IMR-90 (cell line): ENCODE measurements around the gene PXDC1. TPM values are rescaled to one million over a fixed set of nuclear protein-coding genes. Genes with fewer than 3 reads are reported as not detected.

ENCODE experiments used
- ATAC-seq: fragments of 200-7000 bp; cut with Tn5 transposase; 2 replicates; pipeline ENCODE4 v1.9.1; 2020; ENCODE audit warnings: low read depth, mild to moderate bottlenecking, moderate library complexity
- BruUV-seq: library from RNA; stranded (reverse); fragments of 400-500 nt; replicated peaks from 2 replicates; lab custom pipeline; 2021; lab: Mats Ljungman, UMichigan
- CTCF ChIA-PET: fragments of 300-600 bp; formaldehyde crosslinking; extraction: SDS; loops from one replicate; lab custom pipeline; 2021; ENCODE audit warnings: antibody characterized with exemption; lab: Yijun Ruan, JAX
- POLR2A ChIA-PET: fragments of 300-600 bp; sonication (Branson Sonifier 250); formaldehyde crosslinking; loops from one replicate; lab custom pipeline; 2022; ENCODE audit warnings: antibody characterized with exemption; ENCODE audit not compliant: unreplicated experiment; lab: Charles Lee
- DNase-seq: peaks from one replicate; pipeline ENCODE4 v3.0.0; 2013
- H2AFZ ChIP-seq: replicated peaks from 2 replicates; pipeline ENCODE3; 2013; ENCODE audit warnings: low read length, mild to moderate bottlenecking; ENCODE audit not compliant: poor library complexity
- H2AK5ac ChIP-seq: 2 replicates; pipeline ENCODE4 v1.6.1; 2013; ENCODE audit warnings: low read depth, low read length, inconsistent platforms
- H2AK9ac ChIP-seq: replicated peaks from 2 replicates; pipeline ENCODE3; 2013; ENCODE audit warnings: mild to moderate bottlenecking, low read depth, low read length, moderate library complexity; ENCODE audit not compliant: poor library complexity
- H2BK120ac ChIP-seq: 2 replicates; pipeline ENCODE4 v1.6.1; 2013; ENCODE audit warnings: low read depth, low read length, inconsistent platforms
- H2BK15ac ChIP-seq: 3 replicates; pipeline ENCODE4 v1.6.1; 2013; ENCODE audit warnings: low read depth, low read length, inconsistent platforms
- H2BK20ac ChIP-seq: 2 replicates; pipeline ENCODE4 v1.6.1; 2013; ENCODE audit warnings: low read depth, mild to moderate bottlenecking, inconsistent platforms, low read length, moderate library complexity
- H2BK5ac ChIP-seq: 2 replicates; pipeline ENCODE4 v1.6.1; 2013; ENCODE audit warnings: mild to moderate bottlenecking, low read depth, low read length, inconsistent platforms; ENCODE audit not compliant: poor library complexity, severe bottlenecking
- H3K14ac ChIP-seq: replicated peaks from 2 replicates; pipeline ENCODE4 v1.6.1; 2013; ENCODE audit warnings: low read depth, low read length, inconsistent platforms
- H3K18ac ChIP-seq: 2 replicates; pipeline ENCODE4 v1.6.1; 2013; ENCODE audit warnings: low read depth, low read length, control low read depth
- H3K23ac ChIP-seq: 2 replicates; pipeline ENCODE4 v1.6.1; 2013; ENCODE audit warnings: low read depth, low read length, inconsistent platforms
- H3K27ac ChIP-seq: 2 replicates; pipeline ENCODE4 v1.5.1; 2013; ENCODE audit warnings: mild to moderate bottlenecking, control low read depth, low read length; ENCODE audit not compliant: insufficient read depth
- H3K27me3 ChIP-seq: 2 replicates; pipeline ENCODE4 v1.6.1; 2013; ENCODE audit warnings: low read length; ENCODE audit not compliant: control insufficient read depth, insufficient read depth
- H3K36me3 ChIP-seq: 2 replicates; pipeline ENCODE4 v1.6.1; 2013; ENCODE audit warnings: low read length, mixed read lengths; ENCODE audit not compliant: control insufficient read depth, insufficient read depth
- H3K4ac ChIP-seq: 2 replicates; pipeline ENCODE4 v1.6.1; 2013; ENCODE audit warnings: low read depth, low read length, inconsistent platforms
- H3K4me1 ChIP-seq: 2 replicates; pipeline ENCODE4 v1.6.1; 2013; ENCODE audit warnings: low read length, mixed read lengths; ENCODE audit not compliant: control insufficient read depth, insufficient read depth
- H3K4me2 ChIP-seq: 2 replicates; pipeline ENCODE4 v1.6.1; 2013; ENCODE audit warnings: low read depth, mild to moderate bottlenecking, control low read depth, low read length, moderate library complexity
- H3K4me3 ChIP-seq: 2 replicates; pipeline ENCODE4 v1.5.1; 2013; ENCODE audit warnings: low read depth, mild to moderate bottlenecking, control low read depth, low read length, moderate library complexity; ENCODE audit not compliant: insufficient read depth
- H3K56ac ChIP-seq: 2 replicates; pipeline ENCODE4 v1.6.1; 2013; ENCODE audit warnings: low read length, inconsistent platforms; ENCODE audit not compliant: insufficient read depth; ENCODE audit errors: extremely low read depth
- H3K79me1 ChIP-seq, 2 experiments: 2 replicates each; pipeline ENCODE4 v1.6.1; 2013; ENCODE audit warnings: low read length in 2 of 2, inconsistent platforms in 1 of 2, low read depth in 1 of 2
- H3K9ac ChIP-seq: 2 replicates; pipeline ENCODE4 v1.6.1; 2013; ENCODE audit warnings: low read depth, low read length, control low read depth
- H3K9me1 ChIP-seq: 2 replicates; pipeline ENCODE4 v1.6.1; 2013; ENCODE audit warnings: low read length, inconsistent platforms; ENCODE audit not compliant: insufficient read depth
- H3K9me3 ChIP-seq: 2 replicates; pipeline ENCODE4 v1.6.1; 2013; ENCODE audit warnings: low read length; ENCODE audit not compliant: control insufficient read depth, insufficient read depth
- H4K20me1 ChIP-seq: 2 replicates; pipeline ENCODE4 v1.6.1; 2013; ENCODE audit warnings: low read length, inconsistent platforms; ENCODE audit not compliant: insufficient read depth
- H4K5ac ChIP-seq: 2 replicates; pipeline ENCODE4 v1.6.1; 2013; ENCODE audit warnings: mild to moderate bottlenecking, low read depth, low read length, control low read depth
- H4K8ac ChIP-seq, 2 experiments: 2 replicates each; pipeline ENCODE4 v1.6.1; 2013; ENCODE audit warnings: low read depth in 2 of 2, low read length in 2 of 2, control low read depth in 1 of 2, inconsistent platforms in 1 of 2
- H4K91ac ChIP-seq: 2 replicates; pipeline ENCODE4 v1.6.1; 2013; ENCODE audit warnings: low read depth, low read length, inconsistent platforms; ENCODE audit not compliant: insufficient read depth
- MAFK ChIP-seq: IDR thresholded peaks from 2 replicates; pipeline ENCODE4 v1.6.1; 2012; ENCODE audit warnings: low read depth, low read length, improper control_type of control experiment
- WGBS, 2 experiments: methylation state at CpG; one replicate each; pipeline versions ENCODE4 v1.1.5 to v1.1.7; 2013; ENCODE audit warnings: missing lambda C conversion rate in 2 of 2; ENCODE audit not compliant: insufficient read length in 1 of 2; ENCODE audit errors: extremely low coverage in 2 of 2; 5-methylcytosine and 5-hydroxymethylcytosine counted together
- dilution Hi-C: fragments of 300-500 bp; cut with HindIII; formaldehyde crosslinking; loops from one replicate; pipeline ENCODE4 v1.14.3; 2018; ENCODE audit warnings: low sequenced_read_pairs; ENCODE audit not compliant: unreplicated experiment
- in situ Hi-C: fragments of 300-500 bp; cut with MboI; formaldehyde crosslinking; loops from 3 replicates; pipeline ENCODE4 v1.14.3; 2019; ENCODE audit warnings: low sequenced_read_pairs, inconsistent platforms, mixed read lengths
- intact Hi-C: fragments of 100-400 bp; cut with micrococcal nuclease; formaldehyde crosslinking; loops from 2 replicates; pipeline ENCODE4 v1.10.0; 2022
- polyA plus RNA-seq, 3 experiments: library from polyadenylated mRNA; depleted of rRNA; stranded (reverse); fragments of >200 nt; gene quantifications; 2 replicates each; pipeline ENCODE4 v1.2.3, GENCODE V29; 2012; ENCODE audit warnings: low replicate concordance in 1 of 3
- total RNA-seq: library from RNA; depleted of rRNA; stranded (reverse); fragments of >200 nt; gene quantifications from 2 replicates; pipeline ENCODE4 v1.2.3, GENCODE V29; 2012

The PXDC1 gene
- total and polyA plus RNA-seq, 2 of the 4 experiments (the other 2 are of a cell fraction) = 63.3 to 72.2 TPM

DNA sequence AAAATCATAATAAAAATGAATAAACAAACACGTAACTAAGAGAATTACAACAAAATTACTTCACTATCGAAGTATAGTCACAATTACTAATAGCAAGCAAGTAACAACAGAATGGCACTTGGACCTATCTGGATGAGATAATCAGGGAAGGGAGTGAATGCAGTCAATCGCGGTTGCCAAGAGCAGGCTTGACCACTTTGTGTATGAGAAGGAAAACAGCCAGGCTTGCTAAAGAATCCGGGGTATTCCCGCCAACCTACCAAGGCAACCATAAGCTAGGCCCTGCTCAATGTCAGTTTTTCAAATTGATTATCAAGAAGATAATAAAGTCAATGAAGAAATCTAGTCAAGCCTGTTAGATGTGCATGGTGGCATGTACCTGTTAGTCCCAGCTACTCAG lies 39.7 kb downstream of the PXDC1 start:
- Histone ChIP-seq H4K20me1 (no peaks in the 10 kb centered on the region), H3K18ac (no peak overlapping the region), H3K14ac (no peak overlapping the region), H2AK9ac (no peak overlapping the region), H2BK20ac (no peak overlapping the region), H4K8ac (no peak overlapping the region), H3K9me1 (no peaks in the 10 kb centered on the region), H2BK5ac (no peak overlapping the region), H2AK5ac (no peak overlapping the region), H3K23ac (no peak overlapping the region), H3K4me1 (no peaks in the 10 kb centered on the region; the same call in 1 of the 2 replicates), H3K79me1 (no peaks in the 10 kb centered on the region), H4K91ac (no peak overlapping the region), H3K9ac (no peak overlapping the region), H3K4ac (no peak overlapping the region), H3K27ac (no peak overlapping the region), H4K5ac (no peak overlapping the region), H2BK15ac (no peak overlapping the region), H3K36me3 (no peaks in the 10 kb centered on the region), H2AFZ (no peak overlapping the region), H3K9me3 (peaks cover 4% of the 10 kb centered on the region), H2BK120ac (no peak overlapping the region), H3K56ac (no peak overlapping the region), H3K4me2 (no peak overlapping the region), H3K27me3 (no peaks in the 10 kb centered on the region), H3K4me3 (no peak overlapping the region)
- dilution Hi-C loops = no loop called here
- intact Hi-C loops = no loop called here
- in situ Hi-C loops = no loop called here
- ChIA-PET CTCF (interaction anchor here (0.6 kb wide), 1 partner anchor 1360 kb away, joined by 3 read pairs; no protein-coding TSS in a partner anchor), POLR2A (interaction anchor here (0.6 kb wide), 1 partner anchor 46 kb away, joined by 4 read pairs; no protein-coding TSS in a partner anchor)
- DNase-seq (no peak), ATAC-seq (no peak)
- BruUV-seq = no TSS peak
- no peak for TF ChIP-seq MAFK
- WGBS, 2 experiments = no CpG with 5 or more reads among the region's 6 CpGs
